Glutamatergic neuron (in vitro differentiated cells): ENCODE measurements around the gene PARP9. TPM values are rescaled to one million over a fixed set of nuclear protein-coding genes. Genes with fewer than 3 reads are reported as not detected.
A peak's percentile ranks its signal among the peaks of the same experiment; 100 is the strongest.

Experiments used
- DNase-seq: peaks from one replicate; pipeline ENCODE4 v3.0.0; 2022
- H3K27ac Mint-ChIP-seq: one replicate; pipeline ENCODE4 v1.8.0; 2020; ENCODE audit warnings: mild to moderate bottlenecking, mixed read lengths, inconsistent platforms; ENCODE audit not compliant: unreplicated experiment
- H3K27me3 Mint-ChIP-seq: one replicate; pipeline ENCODE4 v1.8.0; 2020; ENCODE audit warnings: mild to moderate bottlenecking, moderate library complexity, mixed read lengths, inconsistent platforms; ENCODE audit not compliant: unreplicated experiment
- H3K36me3 Mint-ChIP-seq: one replicate; pipeline ENCODE4 v1.8.0; 2020; ENCODE audit warnings: mild to moderate bottlenecking, mixed read lengths, inconsistent platforms; ENCODE audit not compliant: unreplicated experiment
- H3K4me1 Mint-ChIP-seq: one replicate; pipeline ENCODE4 v1.8.0; 2020; ENCODE audit warnings: mild to moderate bottlenecking, low read depth, mixed read lengths, inconsistent platforms; ENCODE audit not compliant: unreplicated experiment
- H3K4me3 Mint-ChIP-seq: one replicate; pipeline ENCODE4 v1.8.0; 2020; ENCODE audit warnings: mild to moderate bottlenecking, mixed read lengths, inconsistent platforms; ENCODE audit not compliant: unreplicated experiment
- H3K9me3 Mint-ChIP-seq: one replicate; pipeline ENCODE4 v1.8.0; 2020; ENCODE audit warnings: mild to moderate bottlenecking, moderate library complexity, mixed read lengths, inconsistent platforms; ENCODE audit not compliant: unreplicated experiment
- CTCF ChIP-seq: fragments of 200-600 bp; sonication (generic); IDR thresholded peaks from one replicate; pipeline ENCODE4 v1.5.0; 2021; ENCODE audit not compliant: partially characterized antibody, unreplicated experiment
- total RNA-seq: library from RNA; stranded (reverse); fragmentation: NEBNext Ultra II Directional; extraction: Animal tissue kit (Norgen Biotek cat#: 25700); gene quantifications from one replicate; pipeline ENCODE4 v1.2.1, GENCODE V29; 2021; ENCODE audit not compliant: unreplicated experiment

Gene PARP9
- total RNA-seq, 1 donor from 2014 or later: 0.27 TPM

DNA sequence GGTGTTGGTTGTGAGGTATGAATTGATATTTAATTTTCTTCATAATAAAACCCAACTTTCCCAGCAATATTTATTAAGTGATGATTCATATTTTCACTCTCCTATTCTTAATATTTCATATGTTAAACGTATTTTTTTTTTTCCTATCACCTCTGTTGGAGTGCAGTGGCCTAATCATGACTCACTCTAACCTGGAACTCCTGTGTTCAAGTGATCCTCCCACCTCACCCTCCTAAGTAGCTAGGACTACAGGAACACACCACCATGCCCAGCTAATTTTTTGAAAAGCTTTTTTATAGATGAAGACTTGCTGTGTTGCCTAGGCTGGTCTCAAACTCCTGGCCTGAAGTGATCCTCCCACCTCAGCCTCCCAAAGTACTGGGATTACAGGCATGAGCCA lies 22.0 kb upstream of the PARP9 start:
- H3K9me3 Mint-ChIP-seq: peaks cover 7% of the 10 kb centered on the region
- H3K4me1 Mint-ChIP-seq: no peaks in the 10 kb centered on the region
- H3K27me3 Mint-ChIP-seq: no peaks in the 10 kb centered on the region
- peaks cover 17% of the 10 kb centered on the region for H3K36me3 Mint-ChIP-seq
- DNase-seq: no peak
- H3K27ac Mint-ChIP-seq: no peak overlapping the region
- no peak overlapping the region for H3K4me3 Mint-ChIP-seq
- TF ChIP-seq CTCF: no peak

GRCh38 chr3:122582390-122582789 lies 18.3 kb upstream of the PARP9 start:
- no peak for TF ChIP-seq CTCF
- H3K4me3 Mint-ChIP-seq: no peak overlapping the region
- no peak for DNase-seq
- peaks cover 7% of the 10 kb centered on the region for H3K9me3 Mint-ChIP-seq
- H3K27me3 Mint-ChIP-seq: no peaks in the 10 kb centered on the region
- H3K36me3 Mint-ChIP-seq: peaks cover 17% of the 10 kb centered on the region
- no peaks in the 10 kb centered on the region for H3K4me1 Mint-ChIP-seq
- no peak overlapping the region for H3K27ac Mint-ChIP-seq

DNA sequence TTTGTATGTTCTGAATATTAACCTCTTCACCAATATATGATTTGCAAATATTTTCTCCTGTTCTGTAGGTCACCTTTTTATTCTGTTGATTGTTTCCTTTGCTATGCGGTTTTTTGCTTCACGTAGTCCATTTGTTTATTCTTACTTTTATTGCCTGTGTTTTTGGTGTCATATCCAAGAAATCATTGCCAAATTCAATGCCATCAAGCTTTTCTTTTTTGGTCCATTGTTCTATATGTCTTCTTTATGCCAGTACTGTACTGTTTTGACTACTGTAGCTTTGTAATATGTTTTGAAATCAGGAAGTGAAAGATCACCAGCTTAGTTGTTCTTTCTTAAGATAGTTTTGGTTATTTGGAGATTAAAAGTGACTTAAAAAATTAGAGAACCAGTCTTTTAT lies 17.5 kb upstream of the PARP9 start:
- peaks cover 7% of the 10 kb centered on the region for H3K9me3 Mint-ChIP-seq
- H3K4me1 Mint-ChIP-seq: no peaks in the 10 kb centered on the region
- no peak for TF ChIP-seq CTCF
- peaks cover 17% of the 10 kb centered on the region for H3K36me3 Mint-ChIP-seq
- no peak for DNase-seq
- H3K27ac Mint-ChIP-seq: no peak overlapping the region
- no peak overlapping the region for H3K4me3 Mint-ChIP-seq
- H3K27me3 Mint-ChIP-seq: no peaks in the 10 kb centered on the region

DNA sequence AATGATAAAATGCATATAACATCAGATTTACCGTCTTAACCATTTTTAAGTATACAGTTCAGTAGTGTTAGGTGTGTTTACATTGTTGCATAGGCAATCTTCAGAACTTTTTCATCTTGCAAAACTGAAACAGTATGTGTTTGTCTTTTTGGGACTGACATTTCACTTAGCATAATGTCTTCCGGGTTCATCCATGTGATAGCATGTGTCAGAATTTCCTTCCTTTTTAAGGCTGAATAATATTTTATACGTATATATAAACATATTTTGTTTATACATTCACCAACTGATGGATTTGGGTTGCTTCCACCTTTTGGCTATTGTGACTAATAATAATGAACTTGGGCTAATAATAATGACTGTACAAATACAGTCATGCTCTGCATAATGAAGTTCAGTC lies 16.4 kb upstream of the PARP9 start:
- Mint-ChIP-seq H3K9me3 (peaks cover 7% of the 10 kb centered on the region), H3K4me1 (peaks cover 2% of the 10 kb centered on the region), H3K36me3 (peaks cover 17% of the 10 kb centered on the region), H3K4me3 (no peak overlapping the region), H3K27ac (no peak overlapping the region), H3K27me3 (no peaks in the 10 kb centered on the region)
- no peak for DNase-seq
- TF ChIP-seq CTCF: no peak

- peaks cover 2% of the 10 kb centered on the region for H3K4me1 Mint-ChIP-seq
- H3K27me3 Mint-ChIP-seq: no peaks in the 10 kb centered on the region
- peaks cover 7% of the 10 kb centered on the region for H3K9me3 Mint-ChIP-seq
- peak overlapping the region; percentile 34 for H3K4me3 Mint-ChIP-seq
- H3K27ac Mint-ChIP-seq: no peak overlapping the region
- DNase-seq: no peak
- peaks cover 17% of the 10 kb centered on the region for H3K36me3 Mint-ChIP-seq
- TF ChIP-seq CTCF: no peak
These were observed 14.1 kb upstream of the PARP9 start for GRCh38 chr3:122578069-122578740.
